ENCODE data around the gene NAGS.
"Not testable (repeated sequence)": the region's sequence is repeated elsewhere in the genome, so short reads cannot be mapped to it uniquely, and the experiment has no call there.

The NAGS gene

DNA sequence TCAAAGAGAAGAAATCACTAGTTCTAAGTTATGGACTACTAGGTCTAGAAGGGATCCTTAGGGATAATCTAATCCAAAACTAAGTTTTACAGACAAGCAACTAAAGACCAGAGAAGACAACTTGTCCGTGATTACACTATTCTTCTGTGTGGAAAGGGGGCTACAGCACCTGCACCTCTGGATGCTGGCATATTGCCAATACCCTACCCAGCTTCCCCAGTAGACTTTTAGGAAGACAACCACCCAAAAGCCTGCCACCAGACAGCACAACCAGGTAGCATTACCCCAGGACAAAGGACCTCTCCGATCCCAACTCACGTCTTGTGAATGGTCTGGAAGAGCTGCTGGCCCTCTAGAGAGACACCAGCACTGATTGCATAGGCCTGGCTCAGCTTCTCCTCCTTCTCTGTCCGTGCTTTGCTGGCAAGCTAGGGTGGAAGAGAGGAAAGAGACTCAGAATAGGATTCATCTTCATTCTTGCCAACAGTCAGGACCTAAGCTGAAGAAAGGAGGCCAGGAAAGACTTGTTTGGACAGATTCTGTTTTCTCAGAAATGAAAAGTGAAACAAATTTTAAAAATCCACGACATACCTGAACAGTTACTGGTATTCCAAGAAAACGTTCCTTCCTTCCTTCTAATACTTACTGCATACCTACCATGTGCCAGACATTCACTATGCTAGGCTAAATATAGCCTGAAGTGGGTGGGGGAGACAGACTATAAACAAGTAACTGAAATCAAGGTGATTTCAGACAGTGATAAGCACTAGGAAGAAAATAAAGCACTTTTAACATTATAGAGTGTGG lies 35.6 kb downstream of the NAGS start:
- no peak for DNase-seq (ENCODE audit: low read depth)

DNA sequence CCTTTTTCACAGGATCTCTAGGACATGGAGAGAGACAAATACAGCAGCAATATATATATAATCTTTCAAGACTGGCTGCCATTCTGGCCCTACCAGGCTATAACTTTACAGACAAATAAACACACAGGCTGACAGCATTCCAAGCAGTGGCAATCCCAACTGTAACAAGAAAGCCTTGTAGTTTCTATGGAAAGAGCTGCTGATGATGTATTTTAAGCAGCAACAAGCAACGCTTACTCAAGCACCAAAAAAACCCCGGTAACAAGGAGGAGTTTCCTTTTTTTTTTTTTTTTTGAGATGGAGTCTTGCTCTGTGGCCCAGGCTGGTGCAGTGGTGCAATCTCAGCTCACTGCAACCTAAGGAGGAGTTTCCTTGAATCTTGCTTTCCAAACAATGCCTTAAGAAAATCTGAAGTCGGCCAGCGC lies 38.9 kb downstream of the NAGS start:
- no peak for DNase-seq (ENCODE audit: low read depth)

DNA sequence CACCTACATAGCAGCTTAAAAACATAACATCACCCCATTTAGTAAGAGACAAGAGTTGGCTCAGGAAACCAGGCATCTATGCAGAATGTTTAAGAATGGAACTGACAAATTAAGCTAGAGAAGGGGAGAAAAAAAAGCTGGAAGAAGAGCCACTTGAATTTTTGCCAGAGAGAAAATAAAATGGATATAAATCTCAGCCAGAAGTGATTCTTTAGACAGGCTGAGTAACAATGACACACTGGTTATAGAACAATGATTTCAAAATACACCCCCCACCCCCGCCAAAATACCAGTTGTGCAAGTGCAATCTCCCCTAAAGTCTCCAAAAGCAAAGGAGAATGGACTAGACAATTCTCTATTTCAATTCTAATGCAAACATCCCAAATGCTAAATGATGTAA lies 39.6 kb downstream of the NAGS start:
- DNase-seq (ENCODE audit: low read depth): no peak

DNA sequence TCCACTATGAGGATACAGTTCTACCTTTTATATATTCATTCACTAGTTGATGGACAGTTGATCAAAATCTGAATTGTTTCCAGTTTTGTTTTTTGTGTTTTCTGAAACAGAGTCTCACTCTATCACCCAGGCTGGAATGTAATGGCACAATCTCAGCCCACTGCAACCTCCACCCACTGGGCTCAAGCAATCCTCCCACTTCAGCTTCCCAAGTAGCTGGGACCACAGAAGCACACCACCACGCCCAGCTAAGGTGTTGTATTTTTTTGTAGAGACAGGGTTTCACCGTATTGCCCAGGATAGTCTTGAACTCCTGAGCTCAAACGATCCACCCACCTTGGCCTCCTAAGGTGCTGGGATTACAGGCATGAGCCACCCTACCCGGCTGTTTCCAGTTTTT lies 41.1 kb downstream of the NAGS start:
- no peak for DNase-seq (ENCODE audit: low read depth)

DNA sequence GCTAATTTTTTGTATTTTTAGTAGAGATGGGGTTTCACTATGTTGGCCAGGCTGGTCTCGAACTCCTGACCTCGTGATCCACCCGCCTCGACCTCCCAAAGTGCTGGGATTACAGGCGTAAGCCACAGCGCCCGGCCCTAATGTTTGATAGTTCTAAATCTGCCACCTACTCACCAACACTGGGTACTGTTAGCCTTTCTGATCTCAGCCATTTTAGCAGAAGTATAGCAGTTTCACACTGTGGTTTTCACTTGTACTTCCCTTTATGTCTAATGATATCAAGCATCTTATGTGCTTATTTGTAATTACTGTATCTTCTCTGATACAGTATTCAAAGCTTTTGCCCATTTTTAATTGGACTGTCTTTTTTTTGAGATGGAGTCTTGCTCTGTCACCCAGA lies 42.5 kb downstream of the NAGS start:
- not testable (repeated sequence) for DNase-seq (ENCODE audit: low read depth)

DNA sequence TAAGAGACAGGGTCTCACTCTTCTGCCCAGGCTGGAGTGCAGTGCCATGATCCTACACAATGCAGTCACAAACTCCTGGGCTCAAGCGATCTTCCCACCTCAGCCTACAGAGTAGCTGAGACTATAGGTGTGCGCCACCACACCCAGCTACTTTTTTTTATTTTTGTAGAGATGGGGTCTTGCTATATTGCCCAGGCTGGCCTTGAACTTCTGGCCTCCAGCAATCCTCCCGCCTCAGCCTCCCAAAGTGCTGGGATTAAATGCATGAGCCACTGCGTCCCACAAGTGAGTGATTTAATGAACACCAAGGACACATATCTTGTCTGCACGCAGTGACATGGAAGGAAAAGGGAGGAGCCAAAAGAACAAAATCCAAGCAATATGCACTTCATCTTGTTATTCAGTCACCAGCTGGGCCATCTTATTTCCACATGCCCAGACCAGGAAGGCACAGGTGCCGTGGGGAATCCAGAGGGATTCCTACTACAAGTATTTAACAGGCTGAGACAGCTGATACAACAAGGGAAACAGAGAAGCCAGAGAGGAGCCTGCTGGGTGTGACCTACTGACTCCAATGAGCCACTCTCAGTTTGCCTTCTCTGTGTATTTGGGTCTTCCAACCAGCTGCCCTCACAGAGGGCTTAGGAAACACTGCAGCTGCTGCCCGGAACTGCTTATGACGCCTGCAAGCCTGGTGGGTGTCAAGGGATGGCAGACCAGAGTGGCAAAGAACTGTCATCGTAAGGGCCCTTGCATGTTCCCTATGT lies 45.1 kb downstream of the NAGS start:
- DNase-seq (ENCODE audit: low read depth): no peak

DNA sequence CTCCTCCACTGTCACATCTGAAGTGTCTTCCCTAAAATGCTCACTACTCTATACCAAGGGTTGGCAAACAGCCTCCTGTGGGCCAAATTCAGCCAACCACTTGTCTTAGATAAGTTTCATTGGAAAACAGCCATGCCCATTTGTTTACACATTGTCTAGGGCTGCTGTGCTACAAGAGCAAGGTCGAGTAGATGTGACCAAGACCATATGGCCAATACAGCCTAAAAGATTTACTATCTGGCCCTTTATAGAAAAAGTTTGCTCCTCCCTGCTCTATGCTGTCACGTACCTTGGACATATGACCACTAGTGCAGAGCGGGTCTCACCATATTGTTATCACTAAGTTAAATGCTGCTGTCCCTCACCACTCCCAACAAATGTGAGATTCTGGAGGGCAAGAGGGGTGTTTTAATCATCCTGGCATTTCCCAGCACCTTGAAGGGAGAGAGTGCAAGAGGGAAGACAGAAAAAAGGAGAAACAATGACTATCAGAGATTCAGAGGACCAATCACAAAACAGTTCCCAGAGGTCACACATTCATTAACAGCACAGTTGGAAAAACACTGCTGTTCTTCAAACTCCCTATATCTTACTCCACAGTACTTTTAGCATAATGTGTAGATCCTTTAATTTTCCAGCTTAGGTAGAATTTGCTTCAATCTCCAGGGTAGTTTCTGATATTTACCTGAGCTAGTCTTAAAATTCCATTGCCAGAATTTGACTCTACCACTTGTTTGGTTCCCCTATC lies 48.9 kb downstream of the NAGS start:
- no peak for DNase-seq (ENCODE audit: low read depth)
